Measurements from ENCODE around the gene IZUMO1R.
"Not testable (repeated sequence)": the region's sequence is repeated elsewhere in the genome, so short reads cannot be mapped to it uniquely, and the experiment has no call there.

IZUMO1R gene

DNA sequence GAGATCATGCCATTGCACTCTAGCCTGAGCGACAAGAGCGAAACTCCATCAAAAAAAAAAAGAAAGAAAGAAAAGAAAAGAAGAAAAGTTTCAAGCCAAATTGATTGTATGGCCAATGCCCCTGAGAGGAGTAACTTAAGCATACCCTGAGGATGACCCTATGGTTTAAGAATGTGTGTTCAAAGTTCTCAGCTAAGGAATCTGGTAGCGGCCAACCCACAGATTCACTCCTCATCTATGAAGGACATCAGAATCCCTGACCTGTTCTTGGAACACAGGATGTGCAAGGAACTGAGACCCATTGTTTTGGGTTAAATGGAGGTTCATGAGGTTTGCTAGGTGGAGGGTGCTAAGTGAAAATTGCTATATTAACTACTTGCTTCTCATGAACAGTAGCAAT lies 18.1 kb downstream of the IZUMO1R start:
- Histone ChIP-seq H3K36me3 (no peaks in the 10 kb centered on the region), H3K27ac (no peak overlapping the region), H3K4me2 (no peak overlapping the region), H3K27me3 (no peaks in the 10 kb centered on the region), H3K9me3 (no peaks in the 10 kb centered on the region), H3K4me3 (no peak overlapping the region), H4K20me1 (no peaks in the 10 kb centered on the region), H3K4me1 (no peaks in the 10 kb centered on the region), H3K9ac (no peak overlapping the region)
- no peak for TF ChIP-seq Cebpa-rat (IDR thresholded peaks at IDR 0.05)

GRCh38 chr11:94325681-94326080 lies 21.3 kb downstream of the IZUMO1R start:
- Histone ChIP-seq H3K27ac (no peak overlapping the region), H4K20me1 (no peaks in the 10 kb centered on the region)

GRCh38 chr11:94326947-94327346 lies 22.6 kb downstream of the IZUMO1R start:
- Histone ChIP-seq H3K9ac (no peak overlapping the region), H3K27ac (no peak overlapping the region), H3K4me1 (no peaks in the 10 kb centered on the region), H3K4me2 (no peak overlapping the region), H3K36me3 (no peaks in the 10 kb centered on the region), H3K4me3 (no peak overlapping the region), H3K27me3 (no peaks in the 10 kb centered on the region), H4K20me1 (no peaks in the 10 kb centered on the region), H3K9me3 (no peaks in the 10 kb centered on the region)
- TF ChIP-seq Cebpa-rat (IDR thresholded peaks at IDR 0.05) = no peak

More at GRCh38 chr11:94325681-94326080, 21.3 kb downstream of the IZUMO1R start:
- H3K4me1 ChIP-seq = no peaks in the 10 kb centered on the region
- H3K27me3 ChIP-seq = no peaks in the 10 kb centered on the region
- no peak overlapping the region for H3K9ac ChIP-seq
- TF ChIP-seq Cebpa-rat (IDR thresholded peaks at IDR 0.05) = no peak
- H3K9me3 ChIP-seq = no peaks in the 10 kb centered on the region
- no peak overlapping the region for H3K4me3 ChIP-seq
- no peak overlapping the region for H3K4me2 ChIP-seq
- H3K36me3 ChIP-seq = no peaks in the 10 kb centered on the region

DNA sequence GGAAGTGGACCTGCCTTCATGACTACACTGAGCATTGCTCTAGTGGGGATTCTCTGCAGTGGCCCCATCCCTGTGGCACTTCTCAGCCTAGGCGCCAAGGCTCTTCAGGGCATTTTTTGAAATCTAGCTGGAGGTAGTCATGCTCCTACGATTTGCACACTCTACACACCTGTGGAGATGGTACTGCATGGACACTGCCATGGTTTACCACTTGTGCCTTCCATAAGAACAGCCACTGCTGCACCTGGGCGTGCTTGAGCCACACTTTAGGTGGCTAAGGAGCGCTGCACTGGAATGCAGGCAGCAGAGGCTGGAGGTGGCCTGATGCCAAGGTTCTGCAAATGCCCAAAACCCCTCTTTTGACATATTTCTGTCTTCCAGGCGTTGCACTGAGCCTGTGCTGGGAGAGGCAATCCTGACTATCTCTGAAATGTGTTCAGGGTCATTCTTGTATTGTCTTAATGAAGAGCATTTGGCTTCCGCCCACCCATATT lies 24.3 kb downstream of the IZUMO1R start:
- no peak for TF ChIP-seq Cebpa-rat (IDR thresholded peaks at IDR 0.05)

DNA sequence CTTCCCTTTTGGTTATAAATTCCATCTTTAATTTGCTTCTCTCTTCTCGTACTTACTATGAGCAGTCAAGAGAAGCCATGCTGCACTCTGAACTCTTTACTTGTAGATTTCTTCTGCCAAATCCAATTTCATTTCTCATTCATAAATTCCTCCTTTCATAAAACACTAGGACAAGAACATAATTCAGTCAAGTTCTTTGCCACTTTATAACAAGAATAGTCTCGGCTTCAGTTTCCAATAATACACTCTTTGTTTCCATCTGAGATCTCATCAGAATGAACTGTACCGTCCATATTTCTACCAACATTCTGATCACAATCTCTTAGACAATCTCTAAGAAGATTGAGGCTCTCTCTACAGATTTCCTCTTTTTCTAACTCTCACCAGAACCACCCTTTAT lies 25.1 kb downstream of the IZUMO1R start:
- Histone ChIP-seq H3K27me3 (no peaks in the 10 kb centered on the region), H3K36me3 (no peaks in the 10 kb centered on the region), H3K4me2 (no peak overlapping the region), H3K9me3 (no peaks in the 10 kb centered on the region), H3K27ac (no peak overlapping the region), H3K4me1 (no peaks in the 10 kb centered on the region), H3K4me3 (no peak overlapping the region), H4K20me1 (no peaks in the 10 kb centered on the region), H3K9ac (no peak overlapping the region)
- TF ChIP-seq Cebpa-rat (IDR thresholded peaks at IDR 0.05) = no peak

More for the DNA sequence above, 24.3 kb downstream of the IZUMO1R start:
- Histone ChIP-seq H3K27ac (no peak overlapping the region), H3K9ac (no peak overlapping the region), H3K4me3 (no peak overlapping the region), H3K36me3 (no peaks in the 10 kb centered on the region), H3K27me3 (no peaks in the 10 kb centered on the region), H3K4me2 (no peak overlapping the region), H3K4me1 (no peaks in the 10 kb centered on the region), H4K20me1 (no peaks in the 10 kb centered on the region), H3K9me3 (no peaks in the 10 kb centered on the region)

GRCh38 chr11:94330789-94331188 lies 26.4 kb downstream of the IZUMO1R start:
- no peak overlapping the region for H3K9ac ChIP-seq
- no peak overlapping the region for H3K4me3 ChIP-seq
- no peaks in the 10 kb centered on the region for H3K36me3 ChIP-seq
- no peaks in the 10 kb centered on the region for H3K4me1 ChIP-seq
- no peaks in the 10 kb centered on the region for H4K20me1 ChIP-seq
- no peak overlapping the region for H3K27ac ChIP-seq
- no peak for TF ChIP-seq Cebpa-rat (IDR thresholded peaks at IDR 0.05)
- no peaks in the 10 kb centered on the region for H3K27me3 ChIP-seq
- H3K4me2 ChIP-seq = no peak overlapping the region
- no peaks in the 10 kb centered on the region for H3K9me3 ChIP-seq

DNA sequence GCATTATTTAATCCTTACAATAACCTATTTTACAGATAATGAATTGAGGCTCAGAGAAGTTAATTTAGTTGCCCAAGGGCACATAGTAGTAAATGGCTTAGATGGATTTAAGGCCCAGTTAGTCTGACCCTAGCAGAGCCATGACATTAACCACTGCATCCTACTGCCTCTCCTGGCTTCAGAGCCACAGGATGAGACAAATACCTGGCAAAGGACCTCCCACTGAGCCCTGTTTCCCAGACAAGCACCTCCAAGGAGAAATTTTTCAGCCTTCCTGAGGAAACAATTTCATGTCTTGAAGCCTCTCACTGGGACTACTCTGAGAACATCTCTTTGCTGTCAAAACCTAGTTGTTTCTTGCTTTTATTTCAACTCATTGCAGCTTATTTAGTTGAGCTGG lies 28.4 kb downstream of the IZUMO1R start:
- H3K27ac ChIP-seq = no peak overlapping the region
- no peak overlapping the region for H3K4me3 ChIP-seq
- no peaks in the 10 kb centered on the region for H3K36me3 ChIP-seq
- no peak overlapping the region for H3K4me2 ChIP-seq
- no peaks in the 10 kb centered on the region for H3K9me3 ChIP-seq
- no peak for TF ChIP-seq Cebpa-rat (IDR thresholded peaks at IDR 0.05)
- no peaks in the 10 kb centered on the region for H4K20me1 ChIP-seq
- no peaks in the 10 kb centered on the region for H3K4me1 ChIP-seq
- no peak overlapping the region for H3K9ac ChIP-seq
- H3K27me3 ChIP-seq = no peaks in the 10 kb centered on the region

DNA sequence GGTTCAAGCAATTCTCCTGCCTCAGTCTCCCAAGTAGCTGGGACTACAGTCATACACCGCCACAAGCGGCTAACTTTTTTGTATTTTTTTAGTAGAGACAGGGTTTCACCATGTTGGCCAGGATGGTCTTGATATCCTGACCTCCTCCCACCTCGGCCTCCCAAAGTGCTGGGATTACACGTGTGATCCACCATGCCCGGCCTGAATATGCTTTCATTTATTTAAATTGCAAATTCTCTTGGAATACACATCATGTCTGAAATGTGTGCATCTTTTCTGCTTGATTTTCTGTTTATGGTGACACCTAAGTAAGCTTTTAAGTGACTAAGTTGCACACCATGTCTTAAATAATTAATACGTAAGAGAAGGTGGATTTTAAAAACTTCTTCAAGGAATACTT lies 31.7 kb downstream of the IZUMO1R start:
- TF ChIP-seq Cebpa-rat (IDR thresholded peaks at IDR 0.05) = no peak
- Histone ChIP-seq H3K9ac (no peak overlapping the region), H4K20me1 (no peaks in the 10 kb centered on the region), H3K4me1 (no peaks in the 10 kb centered on the region), H3K4me3 (no peak overlapping the region), H3K36me3 (no peaks in the 10 kb centered on the region), H3K4me2 (no peak overlapping the region), H3K9me3 (0 out of 2 replicates have a peak, but pooled peaks cover 3% of the 10 kb centered on the region), H3K27ac (no peak overlapping the region), H3K27me3 (no peaks in the 10 kb centered on the region)

GRCh38 chr11:94338651-94339050 lies 34.3 kb downstream of the IZUMO1R start:
- H3K4me1 ChIP-seq = no peaks in the 10 kb centered on the region
- H3K27me3 ChIP-seq = no peaks in the 10 kb centered on the region
- H4K20me1 ChIP-seq = no peaks in the 10 kb centered on the region
- H3K4me2 ChIP-seq = no peak overlapping the region
- no peak overlapping the region for H3K27ac ChIP-seq
- H3K9ac ChIP-seq = no peak overlapping the region
- no peaks in the 10 kb centered on the region for H3K36me3 ChIP-seq
- TF ChIP-seq Cebpa-rat (IDR thresholded peaks at IDR 0.05) = no peak
- 0 out of 2 replicates have a peak, but pooled peaks cover 3% of the 10 kb centered on the region for H3K9me3 ChIP-seq
- H3K4me3 ChIP-seq = no peak overlapping the region

- no peak overlapping the region for H3K4me2 ChIP-seq
Measured at GRCh38 chr11:94342250-94342649, 37.9 kb downstream of the IZUMO1R start.

GRCh38 chr11:94343495-94343894 lies 39.1 kb downstream of the IZUMO1R start:
- Histone ChIP-seq H3K4me3 (no peak overlapping the region), H3K4me2 (no peak overlapping the region), H3K9ac (no peak overlapping the region), H3K27ac (no peak overlapping the region), H4K20me1 (no peaks in the 10 kb centered on the region), H3K36me3 (no peaks in the 10 kb centered on the region), H3K27me3 (no peaks in the 10 kb centered on the region), H3K4me1 (no peaks in the 10 kb centered on the region), H3K9me3 (peaks cover 10% of the 10 kb centered on the region; the same call in 1 of the 2 replicates)
- no peak for TF ChIP-seq Cebpa-rat (IDR thresholded peaks at IDR 0.05)

More at GRCh38 chr11:94342250-94342649, 37.9 kb downstream of the IZUMO1R start:
- no peak overlapping the region for H3K27ac ChIP-seq
- no peak overlapping the region for H3K4me3 ChIP-seq
- H3K9me3 ChIP-seq = peaks cover 10% of the 10 kb centered on the region; the same call in 1 of the 2 replicates
- no peaks in the 10 kb centered on the region for H3K27me3 ChIP-seq
- no peaks in the 10 kb centered on the region for H4K20me1 ChIP-seq
- H3K9ac ChIP-seq = no peak overlapping the region
- H3K4me1 ChIP-seq = no peaks in the 10 kb centered on the region
- no peaks in the 10 kb centered on the region for H3K36me3 ChIP-seq
- no peak for TF ChIP-seq Cebpa-rat (IDR thresholded peaks at IDR 0.05)

DNA sequence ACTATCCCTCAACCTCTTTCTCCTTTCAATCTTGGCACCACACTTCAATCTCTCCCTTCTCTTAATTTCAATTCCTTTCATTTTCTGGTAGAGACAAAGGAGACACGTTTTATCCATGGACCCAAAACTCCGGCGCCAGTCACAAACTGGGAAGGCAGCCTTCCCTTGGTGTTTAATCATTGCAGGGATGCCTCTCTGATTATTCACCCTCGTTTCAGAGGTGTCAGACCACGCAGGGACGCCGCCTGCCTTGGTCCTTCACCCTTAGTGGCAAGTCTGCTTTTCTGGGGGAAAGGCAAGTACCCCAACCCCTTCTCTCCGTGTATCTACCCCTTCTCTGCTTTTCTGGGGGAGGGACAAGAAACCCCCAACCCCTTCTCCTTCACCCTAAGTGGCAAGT lies 41.9 kb downstream of the IZUMO1R start:
- H4K20me1 ChIP-seq, H3K4me1 ChIP-seq, H3K9me3 ChIP-seq, H3K4me2 ChIP-seq, H3K36me3 ChIP-seq, H3K27me3 ChIP-seq, H3K4me3 ChIP-seq, H3K9ac ChIP-seq, H3K27ac ChIP-seq: not testable (repeated sequence)

- not testable (repeated sequence) for H3K27me3 ChIP-seq, H3K9me3 ChIP-seq, H3K9ac ChIP-seq, H3K4me3 ChIP-seq, H3K36me3 ChIP-seq, H3K4me2 ChIP-seq, H4K20me1 ChIP-seq, H3K27ac ChIP-seq, H3K4me1 ChIP-seq
Measured at GRCh38 chr11:94350850-94351563, 46.6 kb downstream of the IZUMO1R start.
